Activated CD8-positive, alpha-beta memory T cell treated with anti-CD3 and anti-CD28 coated beads, Interleukin-2, amount 50 U/mL, for 48 hours (primary cell): Measurements from ENCODE around the gene PGR.

Source experiments
- DNase-seq: peaks from one replicate; pipeline ENCODE4 v3.0.0-alpha.2; 2020

The PGR gene

GRCh38 chr11:101008961-101009689, 120.5 kb downstream of the PGR start:
- no peak for DNase-seq

- no peak for DNase-seq
Measured at GRCh38 chr11:101003468-101003867, 126.1 kb downstream of the PGR start.

- no peak for DNase-seq
Measured at GRCh38 chr11:100999756-101000155, 129.9 kb downstream of the PGR start.

- no peak for DNase-seq
Measured at GRCh38 chr11:100994966-100995365, 134.6 kb downstream of the PGR start.

GRCh38 chr11:100991541-100991940, 138.1 kb downstream of the PGR start:
- DNase-seq: no peak

GRCh38 chr11:100990931-100991330, 138.7 kb downstream of the PGR start:
- no peak for DNase-seq

- no peak for DNase-seq
Measured at GRCh38 chr11:100984668-100985067, 144.9 kb downstream of the PGR start.

- no peak for DNase-seq
Measured at GRCh38 chr11:100981196-100981824, 148.3 kb downstream of the PGR start.

GRCh38 chr11:100980156-100980555, 149.5 kb downstream of the PGR start:
- no peak for DNase-seq
